K562 (cell line): Measurements from ENCODE around the gene FIG4. TPM values are rescaled to one million over a fixed set of nuclear protein-coding genes. Genes with fewer than 3 reads are reported as not detected.

ENCODE experiments used
- ATAC-seq: fragments of 200-7000 bp; cut with Tn5 transposase; 3 replicates; pipeline ENCODE4 v1.9.1; 2020; ENCODE audit warnings: moderate library complexity
- BruUV-seq: library from RNA; stranded (reverse); fragments of 400-500 nt; replicated peaks from 2 replicates; lab custom pipeline; 2021; lab: Mats Ljungman, UMichigan
- CTCF ChIA-PET: fragments of 300-600 bp; formaldehyde crosslinking; extraction: SDS; loops from one replicate; lab custom pipeline; 2021; ENCODE audit warnings: low intra/inter-chr PET ratio; lab: Yijun Ruan, JAX
- POLR2A ChIA-PET: fragments of 300-600, 350-650 bp; sonication (Branson Sonifier 250); formaldehyde crosslinking; extraction: SDS; loops from one replicate; lab custom pipeline; 2021; ENCODE audit warnings: antibody characterized with exemption, inconsistent platforms; lab: Yijun Ruan, JAX
- DNase-seq, 4 experiments: peaks; one replicate each; pipeline versions ENCODE4 v3.0.0 to v3.0.0-alpha.2; 2011 to 2018; ENCODE audit warnings: low spot score in 3 of 4, mixed read lengths in 3 of 4; ENCODE audit errors: extremely low read depth in 1 of 4
- FAIRE-seq: peaks from 2 replicates; lab custom pipeline; 2011; peaks lifted over from hg19 to GRCh38; lab: Jason Lieb, UNC
- H2AFZ ChIP-seq: 2 replicates; pipeline ENCODE4 v1.6.0; 2011; ENCODE audit warnings: low read depth, low read length, control low read depth, inconsistent platforms
- H3K27ac ChIP-seq: fragments of 200-600 bp; 3 replicates; pipeline ENCODE4 v1.8.0; 2011; ENCODE audit warnings: low read depth, mild to moderate bottlenecking, control low read depth, inconsistent platforms, low read length, moderate library complexity, mixed read lengths; ENCODE audit errors: extremely low read depth
- H3K27me3 ChIP-seq, 2 experiments: fragments of 300-600 bp in 1 of 2; 2 replicates in 1 of 2; 3 replicates in 1 of 2; pipeline versions ENCODE4 v1.6.0 to v1.8.0; 2011; ENCODE audit warnings: inconsistent platforms in 2 of 2, low read length in 2 of 2, mild to moderate bottlenecking in 1 of 2, mixed read lengths in 1 of 2, moderate library complexity in 1 of 2; ENCODE audit not compliant: control insufficient read depth in 2 of 2, insufficient read depth in 2 of 2
- H3K36me3 ChIP-seq: fragments of 300-600 bp; 3 replicates; pipeline ENCODE4 v1.8.0; 2011; ENCODE audit warnings: mild to moderate bottlenecking, low read length, inconsistent platforms; ENCODE audit not compliant: control insufficient read depth, insufficient read depth
- H3K4me1 ChIP-seq, 2 experiments: fragments of 200-600 bp in 1 of 2; replicated peaks in 1 of 2; 2 replicates in 1 of 2; 3 replicates in 1 of 2; pipeline versions ENCODE4 v1.5.1 to v1.8.0; 2011; ENCODE audit warnings: inconsistent platforms in 2 of 2, low read length in 2 of 2, mild to moderate bottlenecking in 1 of 2, mixed read lengths in 1 of 2, moderate library complexity in 1 of 2; ENCODE audit not compliant: control insufficient read depth in 2 of 2, insufficient read depth in 2 of 2
- H3K4me2 ChIP-seq: 2 replicates; pipeline ENCODE4 v1.6.1; 2011; ENCODE audit warnings: low read length, control low read depth, inconsistent platforms, mixed read lengths; ENCODE audit not compliant: insufficient read depth
- H3K4me3 ChIP-seq: fragments of 200-600 bp; sonication (generic), shearing (Covaris generic); 2 replicates; pipeline ENCODE4 v1.5.1; 2016; ENCODE audit warnings: control low read depth, inconsistent platforms
- H3K79me2 ChIP-seq: fragments of 200-600 bp; 3 replicates; pipeline ENCODE4 v1.8.0; 2011; ENCODE audit warnings: low read length, inconsistent platforms; ENCODE audit not compliant: control insufficient read depth, insufficient read depth
- H3K9ac ChIP-seq, 2 experiments: 2 replicates each; pipeline versions ENCODE4 v1.6.0 to v1.6.1; 2011; ENCODE audit warnings: low read depth in 2 of 2, low read length in 2 of 2, control low read depth in 1 of 2, inconsistent platforms in 1 of 2, mild to moderate bottlenecking in 1 of 2, mixed read lengths in 1 of 2; ENCODE audit not compliant: insufficient read depth in 1 of 2
- H3K9me1 ChIP-seq: one replicate; pipeline ENCODE4 v1.6.0; 2011; ENCODE audit warnings: inconsistent platforms, mild to moderate bottlenecking, low read length, moderate library complexity; ENCODE audit not compliant: control insufficient read depth, insufficient read depth
- H3K9me3 ChIP-seq: replicated peaks from 2 replicates; pipeline ENCODE4 v1.5.1; 2011; ENCODE audit warnings: low read depth, low read length, inconsistent platforms; ENCODE audit not compliant: control insufficient read depth, insufficient read depth
- H4K20me1 ChIP-seq: replicated peaks from 2 replicates; pipeline ENCODE4 v1.6.1; 2011; ENCODE audit warnings: low read length, inconsistent platforms, mixed read lengths; ENCODE audit not compliant: control insufficient read depth, insufficient read depth
- CCAR2 ChIP-seq: fragments of 200-400 bp; formaldehyde crosslinking; IDR thresholded peaks from 2 replicates; pipeline ENCODE4 v1.6.1; 2017; ENCODE audit warnings: mild to moderate bottlenecking, low read depth, low read length
- FOXO4 ChIP-seq: fragments of 450-650 bp; formaldehyde crosslinking; IDR thresholded peaks from 2 replicates; pipeline ENCODE4 v1.4.0; 2020; ENCODE audit warnings: mild to moderate bottlenecking, moderate library complexity
- HMGXB4 ChIP-seq: sonication (generic); formaldehyde crosslinking; IDR thresholded peaks from 2 replicates; pipeline ENCODE4 v1.8.1; 2023; ENCODE audit warnings: mild to moderate bottlenecking, missing genetic modification reagents
- HNRNPLL ChIP-seq: fragments of 200-400 bp; formaldehyde crosslinking; IDR thresholded peaks from 2 replicates; pipeline ENCODE4 v1.6.1; 2017; ENCODE audit warnings: low read length, low read depth, mild to moderate bottlenecking; ENCODE audit not compliant: poor library complexity, severe bottlenecking
- LARP7 ChIP-seq: fragments of 450-650 bp; IDR thresholded peaks from 2 replicates; pipeline ENCODE4 v1.6.1; 2016
- NFIC ChIP-seq: fragments of 450-650 bp; IDR thresholded peaks from 2 replicates; pipeline ENCODE4 v1.6.1; 2017; ENCODE audit warnings: mild to moderate bottlenecking, inconsistent platforms
- NR2C1 ChIP-seq, 2 experiments: fragments of 450-650 bp; IDR thresholded peaks; 2 replicates each; pipeline ENCODE4 v1.6.1; 2017; ENCODE audit warnings: mild to moderate bottlenecking in 2 of 2, antibody characterized with exemption in 1 of 2, inconsistent platforms in 1 of 2, missing compliant biosample characterization in 1 of 2, missing genetic modification characterization in 1 of 2
- PHB ChIP-seq: fragments of 250-450 bp; sonication (Bioruptor Pico); IDR thresholded peaks from 2 replicates; pipeline ENCODE4 v1.5.0; 2021
- RFX1 ChIP-seq: fragments of 450-650 bp; IDR thresholded peaks from 2 replicates; pipeline ENCODE4 v1.6.1; 2016; ENCODE audit warnings: mild to moderate bottlenecking, moderate library complexity
- TAF7 ChIP-seq: fragments of 450-650 bp; IDR thresholded peaks from 2 replicates; pipeline ENCODE4 v1.6.1; 2016; ENCODE audit warnings: missing genetic modification characterization, missing compliant biosample characterization
- TAF9B ChIP-seq: fragments of 450-650 bp; IDR thresholded peaks from 2 replicates; pipeline ENCODE4 v1.6.1; 2018; ENCODE audit warnings: mild to moderate bottlenecking; ENCODE audit not compliant: partially characterized antibody
- YBX1 ChIP-seq: fragments of 450-650 bp; IDR thresholded peaks from 2 replicates; pipeline ENCODE4 v1.7.1; 2016; ENCODE audit warnings: mild to moderate bottlenecking
- ZKSCAN3 ChIP-seq: fragments of 250-450 bp; sonication (Bioruptor Pico); IDR thresholded peaks from 2 replicates; pipeline ENCODE4 v1.4.0; 2020
- ZNF583 ChIP-seq: fragments of 250-450 bp; sonication (Bioruptor Pico); IDR thresholded peaks from 2 replicates; pipeline ENCODE4 v1.4.0; 2020
- WGBS: fragments of 100-300 bp; shearing (Covaris generic); methylation state at CpG from one replicate; pipeline ENCODE4 v1.1.6; 2016; ENCODE audit warnings: low coverage, mixed read lengths; ENCODE audit not compliant: insufficient coverage; ENCODE audit errors: missing lambda C conversion rate; 5-methylcytosine and 5-hydroxymethylcytosine counted together
- in situ Hi-C: fragments of 300-500 bp; cut with MboI; formaldehyde crosslinking; loops from 4 replicates; pipeline ENCODE4 v1.15.0; 2018; ENCODE audit warnings: inconsistent platforms, mixed read lengths
- intact Hi-C: fragments of 100-400 bp; cut with micrococcal nuclease; formaldehyde crosslinking; loops from 2 replicates; pipeline ENCODE4 v1.14.2; 2022
- polyA plus RNA-seq, 8 experiments: library from polyadenylated mRNA; depleted of rRNA in 4 of 8; stranded (reverse) in 5 of 8; unstranded in 3 of 8; fragments of >200 nt; fragmentation: Nextera tagmentation in 2 of 8; fragmentation: Illumina TruSeq in 1 of 8; extraction: Ambion mirVana in 2 of 8; extraction: Trizol in 1 of 8; gene quantifications; 2 replicates each; pipeline versions ENCODE4 v1.2.1 to v1.2.3, GENCODE V29; 2011 to 2014; ENCODE audit warnings: inconsistent platforms in 1 of 8, missing spikeins in 1 of 8
- total RNA-seq, 7 experiments: library from RNA; depleted of rRNA in 6 of 7; stranded (reverse); fragments of >200 nt in 6 of 7; fragmentation: Illumina TruSeq in 2 of 7; extraction: Trizol in 2 of 7; gene quantifications; 2 replicates each; pipeline versions ENCODE4 v1.2.1 to v1.2.3, GENCODE V29; 2011 to 2021; ENCODE audit warnings: low replicate concordance in 1 of 7

FIG4 gene
- total and polyA plus RNA-seq, 9 of the 15 experiments (the other 6 are each of a cell fraction or from before 2014, with no cell fraction given): 1.5 to 6.8 (median 4.3) TPM

GRCh38 chr6:109762769-109763441, 71.8 kb downstream of the FIG4 start:
- no peak overlapping the region for H2AFZ ChIP-seq
- H3K9me1 ChIP-seq: no peaks in the 10 kb centered on the region
- no TSS peak for BruUV-seq
- DNase-seq (no peak), ATAC-seq (no peak), FAIRE-seq (no peak)
- POLR2A ChIA-PET: no interaction called here
- intact Hi-C loops (no loop called here), in situ Hi-C loops (no loop called here)
- H3K4me2 ChIP-seq: no peak overlapping the region
- CTCF ChIA-PET: no interaction called here
- no peaks in the 10 kb centered on the region for H3K27me3 ChIP-seq
- H3K79me2 ChIP-seq: no peaks in the 10 kb centered on the region
- no peak overlapping the region for H3K9ac ChIP-seq
- H3K4me3 ChIP-seq: no peak overlapping the region
- H3K4me1 ChIP-seq: no peaks in the 10 kb centered on the region
- H4K20me1 ChIP-seq: no peaks in the 10 kb centered on the region
- TF ChIP-seq NFIC: 0 out of 2 replicates have a peak, but pooled peaks have one; percentile 13
- TF ChIP-seq LARP7: no peak
- TF ChIP-seq, all 486 proteins: peak for 1
- no peak overlapping the region for H3K27ac ChIP-seq
- WGBS: 5% methylated on average over 1 of the region's 1 CpG
- no peaks in the 10 kb centered on the region for H3K9me3 ChIP-seq
- no peaks in the 10 kb centered on the region for H3K36me3 ChIP-seq

GRCh38 chr6:109766167-109766566, 75.1 kb downstream of the FIG4 start:
- H3K27ac ChIP-seq: no peak overlapping the region
- H3K36me3 ChIP-seq: no peaks in the 10 kb centered on the region
- no peaks in the 10 kb centered on the region; a peak in 1 of 5 replicates for H3K27me3 ChIP-seq
- WGBS: 14% methylated on average over 3 of the region's 3 CpGs
- CTCF ChIA-PET: no interaction called here
- no TSS peak for BruUV-seq
- H4K20me1 ChIP-seq: no peaks in the 10 kb centered on the region
- H3K79me2 ChIP-seq: no peaks in the 10 kb centered on the region
- no peak overlapping the region for H2AFZ ChIP-seq
- DNase-seq: no peak
- H3K4me2 ChIP-seq: no peak overlapping the region
- in situ Hi-C loops: no loop called here
- intact Hi-C loops: no loop called here
- H3K9me3 ChIP-seq: no peaks in the 10 kb centered on the region
- no peaks in the 10 kb centered on the region for H3K9me1 ChIP-seq
- no peak for FAIRE-seq
- no peaks in the 10 kb centered on the region for H3K4me1 ChIP-seq
- POLR2A ChIA-PET: no interaction called here
- no peak overlapping the region for H3K9ac ChIP-seq
- no peak overlapping the region for H3K4me3 ChIP-seq
- no peak for ATAC-seq
- TF ChIP-seq YBX1 (no peak), CCAR2 (no peak), TAF9B (no peak), TAF7 (tag) (no peak), NR2C1 (IDR thresholded peaks at IDR 0.05) (no peak), NR2C1 (tag; IDR thresholded peaks at IDR 0.05) (no peak), RFX1 (no peak), HMGXB4 (no peak), ZKSCAN3 (no peak), PHB (CRISPR knock-in tag) (no peak), ZNF583 (CRISPR knock-in tag) (no peak), FOXO4 (CRISPR knock-in tag) (no peak), HNRNPLL (no peak)
